ACHN (cell line): Measurements from ENCODE around the gene PPP1R9B.
A peak's percentile ranks its signal among the peaks of the same experiment; 100 is the strongest.

ENCODE experiments used
- DNase-seq: peaks from one replicate; pipeline ENCODE4 v3.0.0-alpha.2; 2015
- in situ Hi-C: cut with HindIII; loops from 2 replicates; pipeline ENCODE4 v1.10.0; 2017; ENCODE audit warnings: low sequenced_read_pairs, low pct_ligation_motif_present, low pct_unique_long_range_greater_than_20kb

Gene PPP1R9B, protein sequence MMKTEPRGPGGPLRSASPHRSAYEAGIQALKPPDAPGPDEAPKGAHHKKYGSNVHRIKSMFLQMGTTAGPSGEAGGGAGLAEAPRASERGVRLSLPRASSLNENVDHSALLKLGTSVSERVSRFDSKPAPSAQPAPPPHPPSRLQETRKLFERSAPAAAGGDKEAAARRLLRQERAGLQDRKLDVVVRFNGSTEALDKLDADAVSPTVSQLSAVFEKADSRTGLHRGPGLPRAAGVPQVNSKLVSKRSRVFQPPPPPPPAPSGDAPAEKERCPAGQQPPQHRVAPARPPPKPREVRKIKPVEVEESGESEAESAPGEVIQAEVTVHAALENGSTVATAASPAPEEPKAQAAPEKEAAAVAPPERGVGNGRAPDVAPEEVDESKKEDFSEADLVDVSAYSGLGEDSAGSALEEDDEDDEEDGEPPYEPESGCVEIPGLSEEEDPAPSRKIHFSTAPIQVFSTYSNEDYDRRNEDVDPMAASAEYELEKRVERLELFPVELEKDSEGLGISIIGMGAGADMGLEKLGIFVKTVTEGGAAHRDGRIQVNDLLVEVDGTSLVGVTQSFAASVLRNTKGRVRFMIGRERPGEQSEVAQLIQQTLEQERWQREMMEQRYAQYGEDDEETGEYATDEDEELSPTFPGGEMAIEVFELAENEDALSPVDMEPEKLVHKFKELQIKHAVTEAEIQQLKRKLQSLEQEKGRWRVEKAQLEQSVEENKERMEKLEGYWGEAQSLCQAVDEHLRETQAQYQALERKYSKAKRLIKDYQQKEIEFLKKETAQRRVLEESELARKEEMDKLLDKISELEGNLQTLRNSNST

DNA sequence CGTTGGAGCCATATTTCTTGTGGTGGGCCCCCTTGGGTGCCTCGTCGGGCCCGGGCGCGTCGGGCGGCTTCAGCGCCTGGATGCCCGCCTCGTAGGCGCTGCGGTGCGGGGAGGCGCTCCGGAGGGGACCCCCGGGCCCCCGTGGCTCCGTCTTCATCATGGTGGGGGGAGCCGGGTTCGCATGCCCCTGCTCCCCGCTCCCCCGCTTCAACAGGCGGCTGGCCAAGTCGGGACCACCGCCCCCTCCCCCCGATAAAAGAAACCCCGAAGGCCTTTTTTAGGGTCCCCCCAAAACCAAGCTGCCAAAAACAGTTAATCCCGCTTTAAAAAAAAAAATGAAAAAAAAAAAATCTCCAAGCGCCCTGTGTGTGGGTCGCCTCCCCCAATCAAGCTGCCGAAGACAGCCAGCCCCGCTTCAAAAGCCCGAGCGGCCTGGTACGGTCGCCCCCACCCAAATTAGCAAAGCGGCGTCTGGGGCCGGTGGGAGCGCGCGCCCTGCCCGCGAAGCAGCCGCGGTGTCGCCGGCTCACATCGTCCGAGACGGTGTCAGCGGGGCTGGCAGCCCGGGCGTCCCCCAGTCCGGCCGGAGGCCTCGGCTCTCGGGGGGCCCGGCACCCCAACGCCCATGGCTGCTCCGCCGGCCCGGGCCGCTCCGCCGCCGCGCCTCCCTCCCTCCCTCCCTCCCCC lies at the start of gene PPP1R9B:
TSS of gene PPP1R9B (minus strand) at position 324 of the 687 bp plus-strand sequence. CDS start at position 160, 164 bp downstream.
- DNase-seq: no peak
- in situ Hi-C loops: no loop called here

DNA sequence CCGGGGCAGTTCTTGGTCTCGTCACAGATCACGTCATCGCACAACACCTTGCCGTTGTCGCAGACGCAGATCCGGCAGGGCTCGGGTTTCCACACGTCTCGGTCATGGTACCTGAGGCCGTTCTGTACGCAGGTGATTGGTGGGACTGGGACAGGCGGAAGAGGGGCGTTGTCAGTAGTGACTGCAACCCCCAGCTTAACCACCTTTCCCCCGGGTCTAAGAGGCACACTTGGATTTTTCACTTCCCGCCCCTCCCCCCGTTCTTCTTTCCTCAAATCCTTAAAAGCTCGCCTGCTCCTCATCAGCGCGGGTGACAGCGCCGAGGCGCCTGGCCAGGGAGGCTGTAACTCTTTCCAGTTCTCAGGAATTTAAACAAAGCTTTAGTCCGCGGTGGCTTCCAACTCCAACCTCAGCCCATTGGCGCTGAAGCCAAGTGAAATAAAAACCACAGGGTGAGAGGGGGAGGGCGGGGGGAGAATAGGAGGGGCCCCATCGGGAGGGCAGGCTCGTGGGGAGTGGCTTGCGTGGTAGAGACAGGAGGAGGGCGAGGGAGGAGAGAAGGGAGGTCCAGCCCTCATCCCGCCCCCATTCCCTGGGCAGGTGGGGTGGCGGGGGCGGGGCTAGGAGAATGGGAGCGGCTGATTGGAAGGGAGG lies 49.5 kb upstream of the PPP1R9B start:
- peak; percentile 97 for DNase-seq
- in situ Hi-C loops: no loop called here

DNA sequence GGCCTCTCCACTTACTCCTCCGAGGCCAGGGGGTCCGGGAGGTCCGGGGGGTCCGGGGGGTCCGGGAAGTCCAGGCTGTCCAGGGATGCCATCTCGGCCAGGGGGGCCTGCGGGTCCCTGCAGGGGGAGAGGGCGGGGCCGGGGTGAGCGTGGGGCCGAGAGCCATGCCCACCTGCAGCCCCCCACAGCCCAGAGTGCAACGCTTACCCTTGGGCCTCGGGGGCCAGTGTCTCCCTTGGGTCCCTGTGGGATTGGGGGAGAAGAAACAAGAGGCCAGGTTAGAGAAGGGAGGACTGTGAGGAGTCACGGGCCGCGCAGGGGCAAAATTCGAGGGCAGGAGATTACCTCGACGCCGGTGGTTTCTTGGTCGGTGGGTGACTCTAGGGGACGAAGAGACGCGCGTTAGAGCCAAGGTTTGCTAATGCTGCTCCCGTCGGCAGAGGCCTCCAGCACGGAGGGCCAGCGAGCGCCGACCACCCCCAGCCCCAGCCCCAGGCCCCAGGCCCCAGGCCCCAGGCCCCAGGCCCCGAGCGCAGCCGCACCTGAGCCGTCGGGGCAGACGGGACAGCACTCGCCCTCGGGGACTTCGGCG lies 48.8 kb upstream of the PPP1R9B start:
- no peak for DNase-seq
- in situ Hi-C loops: no loop called here

DNA sequence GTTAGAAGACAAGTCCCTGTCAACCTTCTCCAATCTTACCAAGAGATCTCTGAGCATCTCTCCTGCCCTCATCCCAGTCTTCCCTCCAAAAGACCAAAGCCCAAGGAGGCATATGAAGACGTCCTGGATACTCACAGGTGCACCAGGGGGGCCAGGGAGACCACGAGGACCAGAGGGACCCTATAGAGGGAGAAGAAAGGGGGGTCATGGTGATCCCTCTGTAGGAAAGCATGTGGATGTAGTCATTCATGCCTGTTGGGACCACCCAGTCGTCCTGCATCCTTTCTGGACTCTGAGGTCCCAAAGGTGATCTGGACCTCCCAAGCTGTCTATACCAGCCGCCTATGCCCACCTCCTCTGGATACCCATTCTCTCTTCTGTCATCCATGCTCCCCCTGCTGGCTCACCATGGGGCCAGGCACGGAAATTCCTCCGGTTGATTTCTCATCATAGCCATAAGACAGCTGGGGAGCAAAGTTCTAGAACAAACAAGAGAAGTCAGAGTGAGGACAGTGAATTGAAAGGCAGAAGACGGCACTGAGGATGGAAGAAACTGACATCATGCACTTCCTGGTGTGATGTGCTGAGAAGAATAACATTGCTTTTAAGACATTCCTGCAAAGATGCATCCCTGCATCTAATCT lies 47.7 kb upstream of the PPP1R9B start:
- DNase-seq: peak; percentile 79
- in situ Hi-C loops: no loop called here

DNA sequence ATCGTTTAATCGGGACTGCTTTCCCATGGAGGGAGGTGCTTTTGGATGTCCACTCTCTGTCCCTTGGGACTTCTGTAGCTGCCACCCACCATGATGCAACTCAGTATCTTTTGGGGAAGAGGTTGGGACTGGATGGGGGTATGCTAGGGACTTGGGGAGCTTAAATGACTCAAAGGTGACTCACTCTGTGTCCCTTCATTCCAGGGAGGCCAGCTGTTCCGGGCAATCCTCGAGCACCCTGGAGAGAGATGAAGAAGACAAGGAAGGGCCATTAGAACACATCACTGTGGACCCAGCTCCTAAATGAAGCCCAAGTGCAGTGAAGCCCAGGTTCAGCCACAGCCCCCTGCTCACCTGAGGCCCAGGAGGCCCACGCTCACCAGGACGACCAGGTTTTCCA lies 46.3 kb upstream of the PPP1R9B start:
- DNase-seq: no peak
- in situ Hi-C loops: no loop called here

DNA sequence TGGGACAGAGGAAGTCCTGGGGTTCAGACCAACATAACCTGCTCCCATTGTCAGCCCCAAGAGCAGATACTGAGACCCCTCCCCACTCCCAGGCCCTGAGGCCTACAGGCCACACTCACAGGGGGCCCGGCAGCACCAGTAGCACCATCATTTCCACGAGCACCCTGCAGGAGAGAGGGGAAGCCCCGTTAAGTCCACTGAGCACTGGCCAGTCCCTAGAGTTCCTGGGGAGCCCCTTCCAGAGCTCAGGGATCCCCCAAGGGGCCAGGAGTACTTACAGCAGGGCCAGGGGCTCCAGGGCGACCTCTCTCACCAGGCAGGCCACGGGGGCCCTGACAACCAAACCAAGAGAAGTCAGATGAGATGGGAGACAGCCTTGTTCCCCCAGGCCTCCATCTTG lies 45.6 kb upstream of the PPP1R9B start:
- in situ Hi-C loops: no loop called here
- DNase-seq: no peak

DNA sequence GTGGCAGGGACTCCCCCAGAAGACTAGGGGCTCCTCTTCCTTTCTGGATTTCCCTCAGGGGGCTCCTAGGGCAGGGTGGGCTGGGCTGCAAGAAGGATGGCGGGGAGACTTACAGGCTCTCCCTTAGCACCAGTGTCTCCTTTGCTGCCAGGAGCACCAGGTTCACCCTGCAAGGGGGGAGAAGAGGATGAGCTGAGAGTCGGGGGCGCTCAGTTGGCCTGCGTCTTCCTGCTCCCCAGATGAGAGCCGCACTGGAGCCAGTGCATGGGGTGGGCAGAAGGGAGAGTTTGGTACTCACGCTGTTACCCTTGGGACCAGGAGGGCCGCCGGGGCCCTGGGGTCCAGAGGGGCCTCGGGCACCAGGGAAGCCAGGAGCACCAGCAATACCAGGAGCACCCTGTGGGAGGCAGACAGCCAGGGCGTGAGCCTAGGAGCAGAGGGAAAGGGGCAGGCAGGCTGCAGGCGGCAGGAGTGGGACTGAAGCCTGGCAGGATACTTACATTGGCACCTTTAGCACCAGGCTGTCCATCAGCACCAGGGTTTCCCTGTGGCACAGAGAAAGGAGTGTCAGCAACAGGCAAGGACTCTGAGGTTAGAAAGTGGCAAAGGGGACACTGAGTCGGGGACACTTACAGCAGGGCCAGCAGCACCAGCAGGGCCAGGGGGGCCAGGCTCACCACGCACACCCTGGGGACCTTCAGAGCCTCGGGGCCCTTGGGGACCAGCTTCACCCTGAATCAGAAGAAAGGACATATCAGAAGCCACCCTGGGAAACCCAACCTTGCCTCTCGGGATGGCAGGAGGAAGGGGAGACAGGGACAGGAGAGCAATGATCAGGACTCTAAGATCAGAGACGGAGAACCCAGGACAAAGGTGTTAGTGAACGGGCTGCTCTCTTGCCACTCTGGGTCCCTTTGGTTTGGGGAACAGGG lies 44.7 kb upstream of the PPP1R9B start:
- in situ Hi-C loops: no loop called here
- DNase-seq: no peak

DNA sequence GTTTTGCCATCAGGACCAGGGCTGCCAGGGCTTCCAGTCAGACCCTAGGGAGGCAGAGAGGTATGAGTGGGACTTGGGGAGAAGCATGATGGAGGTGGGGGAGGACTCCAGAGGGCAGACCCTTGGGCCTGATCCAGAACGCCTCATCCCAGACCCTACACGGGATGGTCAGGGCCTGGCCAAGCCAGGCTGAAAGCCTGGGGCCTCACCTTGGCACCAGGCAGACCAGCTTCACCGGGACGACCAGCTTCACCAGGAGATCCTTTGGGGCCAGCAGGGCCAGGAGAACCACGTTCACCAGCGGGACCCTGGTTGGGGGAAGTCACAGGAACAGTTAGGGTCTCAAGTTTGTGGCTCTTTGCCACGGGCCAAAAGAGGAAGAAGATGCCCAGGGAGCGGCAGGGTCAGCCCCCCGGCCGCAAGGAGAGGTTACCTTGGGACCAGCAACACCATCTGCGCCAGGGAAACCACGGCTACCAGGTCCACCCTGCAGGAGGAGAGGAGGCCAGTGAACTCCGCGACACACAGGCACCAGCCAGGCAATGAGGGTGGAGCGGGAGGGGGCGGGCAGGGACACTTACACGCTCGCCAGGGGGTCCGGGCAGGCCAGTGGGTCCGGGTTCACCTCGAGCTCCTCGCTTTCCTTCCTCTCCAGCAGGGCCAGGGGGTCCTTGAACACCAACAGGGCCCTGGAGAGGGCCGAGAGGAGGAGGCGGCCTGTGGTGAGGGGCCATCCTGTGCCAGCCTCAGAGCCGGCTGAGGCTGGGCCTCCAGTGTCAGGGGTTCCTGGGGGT lies 43.9 kb upstream of the PPP1R9B start:
- in situ Hi-C loops: no loop called here
- no peak for DNase-seq

DNA sequence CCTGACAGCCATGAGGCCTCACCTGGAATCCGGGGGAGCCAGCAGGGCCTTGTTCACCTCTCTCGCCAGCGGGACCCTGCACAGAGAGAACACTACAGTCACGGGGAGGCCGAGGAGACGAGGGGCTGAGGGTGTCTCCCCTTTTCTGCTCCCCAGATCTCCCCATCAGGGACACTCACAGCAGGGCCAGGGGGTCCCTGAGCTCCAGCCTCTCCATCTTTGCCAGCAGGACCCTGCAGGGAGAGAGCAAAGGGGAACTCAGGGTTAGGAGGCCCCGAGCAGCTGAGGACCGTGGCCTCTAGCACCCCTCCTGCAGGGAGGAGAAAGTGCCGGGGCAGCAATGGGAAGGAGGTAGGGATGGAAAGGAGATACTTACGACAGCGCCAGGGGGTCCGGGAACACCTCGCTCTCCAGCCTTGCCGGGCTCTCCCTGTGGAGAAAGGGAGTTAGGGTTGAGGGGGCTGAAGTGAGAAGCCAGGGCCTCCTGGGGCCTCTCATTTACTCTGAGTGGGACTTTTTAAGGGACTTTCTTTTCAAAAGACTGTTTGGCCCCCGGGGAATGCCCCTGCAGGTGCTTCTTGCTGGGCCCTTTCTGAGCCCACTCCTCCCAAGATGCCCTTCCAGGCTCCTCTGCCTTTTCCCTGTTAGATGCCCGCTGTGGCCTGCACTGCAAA lies 42.3 kb upstream of the PPP1R9B start:
- in situ Hi-C loops: no loop called here
- DNase-seq: no peak

DNA sequence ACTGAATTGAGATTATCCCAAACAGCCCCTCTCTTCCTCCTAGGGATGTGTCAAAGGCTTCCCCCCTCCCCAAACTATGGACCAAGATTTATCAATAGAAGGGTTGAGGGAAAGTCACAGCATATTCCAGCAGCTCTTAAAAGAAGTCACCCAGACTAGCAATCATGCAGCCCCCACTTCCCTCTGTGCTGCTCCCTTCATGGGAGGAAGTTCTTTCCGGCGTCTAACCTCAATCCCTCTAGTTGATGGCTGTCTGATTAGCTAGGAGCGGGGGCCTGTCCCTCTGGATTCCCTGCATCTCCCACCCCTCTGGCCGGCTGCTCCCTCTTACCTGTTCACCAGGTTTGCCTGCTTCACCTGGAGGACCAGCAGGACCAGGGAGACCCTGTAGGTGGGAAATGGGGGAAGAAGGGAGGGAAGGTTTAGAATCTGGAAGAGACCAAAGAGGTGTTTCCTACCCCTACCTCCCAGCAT lies 41.7 kb upstream of the PPP1R9B start:
- no peak for DNase-seq
- in situ Hi-C loops: no loop called here

DNA sequence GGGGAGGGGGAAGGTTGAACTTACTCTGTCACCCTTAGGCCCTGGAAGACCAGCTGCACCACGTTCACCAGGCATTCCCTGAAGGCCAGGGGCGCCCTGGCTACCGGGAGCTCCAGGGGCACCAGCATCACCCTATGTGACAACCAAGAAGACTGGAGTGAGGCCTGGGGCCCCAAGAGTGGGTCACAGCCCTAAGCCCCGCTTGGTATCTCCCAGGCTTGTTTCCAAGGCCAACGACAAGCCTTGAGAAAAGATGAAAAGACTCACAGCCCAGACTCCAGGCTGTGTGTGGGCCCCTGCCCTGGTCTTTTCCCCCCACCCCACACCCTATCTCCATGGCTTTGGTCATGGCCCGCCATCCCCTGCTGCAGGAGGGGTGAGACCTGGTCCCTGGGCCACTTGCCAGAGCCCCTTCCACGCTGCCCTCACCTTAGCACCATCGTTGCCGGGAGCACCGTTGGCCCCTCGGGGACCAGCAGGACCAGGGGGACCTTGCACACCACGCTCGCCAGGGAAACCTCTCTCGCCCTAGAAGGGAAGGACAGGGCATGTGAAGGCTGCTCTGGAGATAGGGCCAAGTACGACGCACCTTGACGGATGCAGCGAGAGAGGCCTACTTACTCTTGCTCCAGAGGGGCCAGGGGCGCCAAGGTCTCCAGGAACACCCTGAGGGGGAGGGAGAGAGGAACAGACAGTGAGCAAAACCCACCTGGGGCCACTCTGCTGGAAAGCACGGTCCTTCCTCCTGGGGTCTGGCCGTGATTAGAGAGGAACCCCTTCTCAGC lies 41.1 kb upstream of the PPP1R9B start:
- in situ Hi-C loops: no loop called here
- no peak for DNase-seq

DNA sequence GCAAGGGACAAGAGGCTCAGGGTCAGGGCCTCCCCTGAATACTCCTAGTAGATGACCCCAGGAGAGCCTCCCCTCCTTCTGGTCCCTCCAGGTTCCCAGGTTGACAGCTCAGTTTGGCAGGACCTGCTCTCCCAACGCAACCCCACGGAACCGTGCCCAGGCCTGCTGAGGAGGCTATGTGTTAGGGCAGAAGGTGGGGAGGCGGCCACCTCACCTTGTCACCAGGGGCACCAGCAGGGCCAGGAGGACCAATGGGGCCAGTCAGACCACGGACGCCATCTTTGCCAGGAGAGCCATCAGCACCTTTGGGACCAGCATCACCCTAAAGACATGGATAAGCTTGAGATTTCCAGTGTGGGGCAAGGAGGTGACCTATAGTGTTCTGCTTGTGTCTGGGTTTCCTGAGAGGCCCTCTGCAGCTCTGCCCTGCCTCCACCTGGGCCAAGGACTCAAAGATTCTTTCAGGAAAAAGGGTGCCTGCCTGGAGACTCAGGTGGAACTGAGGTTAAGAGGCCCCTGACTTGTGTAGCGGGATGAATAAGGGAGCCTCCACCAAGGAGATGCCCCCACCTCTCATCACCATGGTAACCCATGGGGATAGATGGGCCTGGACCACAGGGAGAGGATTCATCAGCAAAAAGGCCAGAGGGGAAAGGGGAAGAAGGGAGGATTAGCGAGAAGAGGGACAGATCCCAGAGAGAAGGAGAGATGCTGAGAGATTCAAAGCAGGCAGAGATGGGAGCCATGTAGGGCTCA lies 40.3 kb upstream of the PPP1R9B start:
- in situ Hi-C loops: no loop called here

DNA sequence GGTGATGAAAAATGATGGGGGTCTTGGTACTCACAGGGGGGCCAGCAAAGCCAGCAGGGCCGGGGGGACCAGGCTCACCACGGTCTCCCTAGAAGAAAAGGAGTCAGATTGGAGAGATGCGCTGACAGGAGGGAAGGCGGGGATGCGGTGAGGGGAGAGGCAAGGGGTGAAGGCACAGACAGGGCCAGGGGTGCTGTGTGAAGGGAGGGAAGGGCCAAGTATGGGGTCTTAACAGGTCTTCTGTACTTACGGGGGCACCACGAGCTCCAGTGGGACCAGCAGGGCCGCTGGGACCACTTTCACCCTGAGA lies 39.8 kb upstream of the PPP1R9B start:
- in situ Hi-C loops: no loop called here
- DNase-seq: no peak

More for the DNA sequence above, 40.3 kb upstream of the PPP1R9B start:
- DNase-seq: no peak

DNA sequence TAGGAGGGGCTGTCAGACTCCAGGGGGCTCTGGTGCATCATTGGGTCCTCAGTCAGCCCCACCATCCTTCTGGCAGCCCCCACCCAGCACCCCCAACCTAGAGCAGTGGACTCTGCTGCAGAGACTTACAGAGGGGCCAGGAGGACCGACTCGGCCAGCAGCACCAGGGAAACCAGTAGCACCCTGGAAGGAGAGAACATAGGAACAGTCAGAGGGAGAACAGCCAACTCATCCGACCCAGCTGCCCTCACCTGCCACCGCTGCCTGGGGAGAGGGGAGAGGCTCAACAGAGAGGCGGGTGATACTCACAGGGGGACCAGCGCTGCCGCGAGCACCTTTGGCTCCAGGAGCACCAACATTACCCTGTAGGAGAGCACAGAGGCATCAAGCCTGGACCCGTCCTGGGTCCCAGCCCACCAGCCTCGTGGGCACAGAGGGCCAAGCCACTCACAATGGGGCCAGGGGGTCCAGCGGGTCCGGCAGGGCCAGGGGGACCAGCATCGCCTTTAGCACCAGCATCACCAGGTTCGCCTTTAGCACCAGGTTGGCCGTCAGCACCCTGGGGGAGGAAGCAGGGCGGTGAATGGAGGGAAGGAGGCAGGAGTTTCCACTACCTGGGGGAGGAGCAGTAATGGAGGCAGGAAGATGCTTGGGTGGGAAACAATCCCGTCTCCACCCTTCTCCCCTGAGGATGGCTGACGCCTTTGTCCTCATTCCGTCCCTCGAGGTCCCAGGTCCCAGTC lies 39.2 kb upstream of the PPP1R9B start:
- in situ Hi-C loops: no loop called here
- DNase-seq: no peak
